GM18520 (cell line): Measurements from ENCODE around the gene COL23A1.

Experiments used
- ATAC-seq: cut with Tn5 transposase; IDR thresholded peaks from one replicate; pipeline ENCODE4 v1.9.1; 2021; ENCODE audit not compliant: unreplicated experiment

Gene COL23A1

DNA sequence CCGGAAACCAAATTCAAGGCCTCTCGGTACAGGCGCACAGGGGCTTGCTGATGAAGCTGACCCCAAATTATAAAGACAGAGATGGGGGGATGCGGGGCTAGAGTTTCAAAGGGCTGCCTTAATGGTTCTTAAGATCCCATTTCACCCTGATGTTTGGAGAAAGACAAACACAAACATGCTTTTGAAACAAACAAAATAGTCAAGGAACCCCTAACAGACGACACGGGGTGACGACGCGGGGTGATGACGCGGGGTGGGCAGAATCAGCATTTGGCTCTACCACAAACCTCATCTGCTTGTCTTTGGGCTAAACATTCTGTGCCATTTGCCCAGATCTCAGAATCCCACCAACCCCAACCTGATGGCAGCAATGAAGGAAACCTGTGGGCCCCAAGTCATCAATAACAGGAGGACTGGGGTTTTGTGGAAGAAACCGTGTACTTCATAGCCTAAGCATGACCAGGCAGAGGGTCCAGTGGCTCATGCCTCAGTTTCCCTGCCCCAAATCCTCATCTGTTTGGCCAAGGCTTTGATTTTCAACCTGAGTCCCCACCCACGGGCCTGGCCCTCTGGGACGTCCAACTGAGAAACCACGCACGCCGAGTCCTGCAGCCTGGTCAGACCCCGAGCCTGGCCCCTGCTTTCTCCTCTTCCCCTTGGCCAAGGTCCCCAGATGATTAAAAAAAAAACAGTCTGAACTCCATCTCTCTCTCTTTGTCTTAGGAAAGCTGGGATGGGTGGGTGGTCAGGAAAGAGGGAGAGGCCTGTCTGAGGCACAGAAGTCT is 148.5 kb downstream of the COL23A1 start:
- ATAC-seq: no peak

DNA sequence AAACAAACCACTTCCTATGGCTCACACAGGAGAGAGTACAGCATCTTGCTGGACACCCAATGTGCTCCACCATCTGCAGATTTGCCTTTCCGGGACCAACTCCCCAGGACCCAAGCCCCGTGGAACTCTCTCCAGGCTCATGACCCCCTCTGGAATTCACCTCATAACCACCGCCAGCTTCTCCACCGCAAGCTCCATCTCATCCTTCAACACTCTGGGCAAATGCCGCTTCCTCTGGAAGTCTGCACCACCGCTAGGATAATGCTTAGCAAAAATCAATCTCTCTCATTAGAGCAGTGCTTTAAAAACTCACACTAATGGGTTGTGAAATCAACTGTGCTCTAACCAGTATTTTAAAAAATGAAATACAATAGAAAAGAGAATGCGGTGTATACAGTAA is 150.0 kb downstream of the COL23A1 start:
- ATAC-seq: no peak

DNA sequence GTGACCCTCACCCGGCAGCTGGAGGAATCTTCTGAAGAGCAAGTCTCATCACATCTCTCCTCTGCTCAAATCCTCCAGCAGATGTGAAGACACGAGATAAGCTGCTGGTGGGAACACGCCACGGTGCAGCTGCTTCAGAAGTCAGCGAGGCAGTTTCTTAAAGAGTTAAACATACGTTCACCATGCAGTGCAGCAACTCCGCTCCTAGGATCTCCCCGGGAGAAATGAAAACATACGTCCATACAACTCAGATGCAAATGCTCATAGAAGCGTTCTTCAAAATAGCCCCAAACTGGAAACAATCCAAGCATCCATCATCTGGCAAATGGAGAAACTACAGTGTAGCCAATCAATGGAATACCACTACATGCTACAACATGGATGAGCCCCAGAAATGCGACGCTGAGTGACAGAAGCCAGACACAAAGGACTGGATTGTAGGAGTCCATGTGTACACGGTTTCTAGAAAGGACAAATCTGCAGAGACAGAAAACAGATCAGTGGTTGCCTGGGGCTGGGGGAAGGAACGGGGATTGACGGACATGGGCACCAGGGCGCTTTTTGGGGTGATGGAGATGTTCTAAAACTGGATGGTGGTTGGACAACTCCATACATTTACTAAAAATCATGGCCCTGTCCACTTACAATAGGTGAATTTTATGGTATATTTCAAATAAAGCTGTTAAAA is 150.6 kb downstream of the COL23A1 start:
- no peak for ATAC-seq

DNA sequence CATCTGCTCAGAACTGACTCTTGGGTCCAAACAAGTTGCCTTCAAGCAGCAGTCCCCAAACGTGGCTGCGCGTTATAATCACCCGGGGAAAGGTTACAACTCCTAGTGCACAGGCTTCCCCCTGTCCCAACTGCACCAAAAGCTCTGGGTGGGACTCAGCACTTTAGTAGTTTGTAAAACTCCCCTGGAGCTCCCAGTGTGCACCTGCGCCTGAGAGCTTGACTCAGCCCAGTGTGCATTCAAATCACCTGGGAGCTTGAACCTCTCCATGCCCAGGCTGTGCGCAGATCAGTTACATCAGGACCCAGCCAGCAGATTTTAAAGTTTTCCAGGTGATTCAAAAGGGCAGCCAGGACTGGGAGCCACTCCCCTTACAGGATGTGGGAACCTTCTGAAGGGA is 151.4 kb downstream of the COL23A1 start:
- ATAC-seq: no peak

DNA sequence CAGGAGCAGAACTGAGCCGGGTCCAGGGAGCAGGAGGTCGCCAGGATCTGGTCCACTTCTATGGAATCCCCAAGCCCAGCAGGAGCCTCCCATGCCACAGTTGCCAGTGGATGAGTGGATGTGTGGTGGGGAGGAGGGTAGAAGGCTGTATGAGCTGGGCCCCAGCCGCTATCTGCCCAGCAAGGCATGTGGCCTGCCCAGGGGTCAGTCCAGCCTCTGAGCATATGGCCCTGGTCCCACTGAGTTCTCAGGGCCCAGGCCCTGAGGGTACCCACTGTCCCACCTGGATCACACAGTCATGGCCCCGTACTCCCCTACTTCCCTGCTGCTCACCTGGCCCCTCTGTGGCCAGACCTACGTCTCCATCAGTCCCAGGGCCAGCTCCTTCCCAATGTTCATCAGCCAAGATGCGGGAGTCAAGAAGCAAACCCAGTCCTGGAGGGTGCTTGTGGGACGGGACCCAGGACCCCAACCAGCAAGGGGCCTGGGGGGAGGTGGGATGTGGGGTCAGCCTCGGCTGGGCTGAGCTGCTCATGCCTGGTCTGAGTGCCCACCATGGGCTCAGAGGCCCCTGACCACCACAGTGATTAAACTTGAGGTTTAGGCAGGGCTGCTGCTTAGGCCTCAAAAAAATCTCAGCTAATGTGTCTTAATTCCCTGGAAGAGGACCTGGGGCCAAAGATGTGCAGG is 152.7 kb downstream of the COL23A1 start:
- no peak for ATAC-seq

DNA sequence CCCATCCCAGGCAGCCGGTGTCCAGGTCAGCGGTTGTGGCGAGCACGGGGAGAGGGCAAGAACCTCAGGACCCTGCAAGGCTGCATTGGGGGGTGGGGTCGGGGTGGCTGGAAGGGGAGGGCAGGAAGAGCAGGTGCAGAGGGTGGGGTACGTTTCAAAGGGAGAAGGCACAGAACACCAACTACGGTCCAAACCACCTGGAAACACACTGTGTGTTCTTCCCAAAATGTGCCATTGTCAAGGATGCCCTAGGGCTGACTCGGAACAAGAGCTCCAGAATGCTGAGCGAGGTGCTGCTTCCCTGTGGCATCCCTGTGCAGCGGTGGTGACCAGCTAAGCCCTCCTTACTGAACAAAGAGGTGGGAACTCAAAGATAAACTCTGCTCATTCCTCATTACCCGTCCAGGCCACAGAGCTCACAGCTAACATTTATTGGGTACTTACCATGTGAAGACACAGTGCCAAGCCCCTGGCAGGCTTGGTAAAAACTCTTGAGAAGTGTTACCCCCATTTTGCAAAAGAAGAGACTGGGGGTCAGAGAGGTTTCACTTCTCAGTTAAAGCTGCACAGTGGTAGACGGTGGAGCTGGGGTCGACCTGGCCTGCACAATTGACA is 153.8 kb downstream of the COL23A1 start:
- no peak for ATAC-seq

DNA sequence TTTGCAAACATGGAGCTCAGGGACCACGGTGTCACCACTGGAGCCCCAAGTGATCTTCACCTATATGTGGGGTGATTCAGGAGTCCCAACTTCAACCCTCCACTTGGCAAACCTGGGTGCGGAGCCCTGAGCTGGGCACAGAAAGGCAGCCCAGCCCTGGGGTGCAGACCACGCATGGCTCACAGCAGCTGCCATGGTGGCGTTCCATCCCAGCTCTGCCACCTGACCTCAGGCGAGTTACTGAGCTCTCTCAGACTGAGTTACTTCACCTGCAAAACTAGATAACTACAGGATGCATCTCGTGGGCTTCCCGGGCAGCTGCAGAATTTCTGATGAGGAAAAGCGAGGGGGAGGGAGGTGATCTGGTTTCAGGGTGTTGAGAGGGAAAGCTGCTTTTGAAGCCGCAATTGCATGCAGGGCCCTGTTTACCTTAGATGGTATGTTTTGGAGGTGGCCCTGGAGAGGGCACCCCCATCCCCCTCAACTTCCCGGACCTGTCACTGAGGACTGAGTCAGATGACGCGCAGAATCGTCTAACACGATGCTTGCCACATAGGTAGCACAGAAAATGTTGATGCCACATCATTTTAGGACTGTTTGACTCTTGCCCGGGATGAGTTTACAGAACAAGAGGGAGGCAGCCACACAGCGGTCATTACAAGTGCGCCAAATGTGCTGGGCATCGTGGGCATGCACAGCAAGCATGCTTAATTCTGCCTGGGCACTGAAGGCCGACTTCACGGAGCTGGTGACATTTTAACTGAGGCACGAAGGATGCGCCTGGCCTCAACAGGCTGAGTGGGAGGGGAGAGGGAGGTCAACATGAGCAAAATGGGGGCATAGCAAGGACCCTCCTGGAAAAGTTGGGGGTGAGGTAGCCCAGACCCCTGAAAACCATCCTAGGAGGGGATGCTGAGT is 154.6 kb downstream of the COL23A1 start:
- no peak for ATAC-seq

DNA sequence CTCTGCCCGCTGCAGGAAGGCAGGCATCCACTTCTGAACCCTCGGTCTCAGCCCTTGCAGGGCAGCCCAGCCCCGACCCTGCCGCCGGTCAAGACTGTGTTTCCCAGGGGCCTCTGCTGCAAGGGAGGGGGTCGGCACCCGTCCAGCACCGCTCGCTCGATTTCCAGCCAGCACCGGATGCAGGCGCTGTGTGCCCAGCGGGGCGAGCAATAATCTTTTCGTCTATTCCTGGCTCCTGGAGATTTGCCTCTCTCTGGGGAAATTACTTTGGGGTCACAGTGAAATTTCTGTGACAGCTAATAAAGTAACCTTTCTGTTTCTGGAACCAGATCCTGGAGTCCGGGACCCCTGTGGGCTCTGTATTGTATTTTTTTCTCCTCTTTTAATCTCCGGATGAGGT is 155.3 kb downstream of the COL23A1 start:
- no peak for ATAC-seq

DNA sequence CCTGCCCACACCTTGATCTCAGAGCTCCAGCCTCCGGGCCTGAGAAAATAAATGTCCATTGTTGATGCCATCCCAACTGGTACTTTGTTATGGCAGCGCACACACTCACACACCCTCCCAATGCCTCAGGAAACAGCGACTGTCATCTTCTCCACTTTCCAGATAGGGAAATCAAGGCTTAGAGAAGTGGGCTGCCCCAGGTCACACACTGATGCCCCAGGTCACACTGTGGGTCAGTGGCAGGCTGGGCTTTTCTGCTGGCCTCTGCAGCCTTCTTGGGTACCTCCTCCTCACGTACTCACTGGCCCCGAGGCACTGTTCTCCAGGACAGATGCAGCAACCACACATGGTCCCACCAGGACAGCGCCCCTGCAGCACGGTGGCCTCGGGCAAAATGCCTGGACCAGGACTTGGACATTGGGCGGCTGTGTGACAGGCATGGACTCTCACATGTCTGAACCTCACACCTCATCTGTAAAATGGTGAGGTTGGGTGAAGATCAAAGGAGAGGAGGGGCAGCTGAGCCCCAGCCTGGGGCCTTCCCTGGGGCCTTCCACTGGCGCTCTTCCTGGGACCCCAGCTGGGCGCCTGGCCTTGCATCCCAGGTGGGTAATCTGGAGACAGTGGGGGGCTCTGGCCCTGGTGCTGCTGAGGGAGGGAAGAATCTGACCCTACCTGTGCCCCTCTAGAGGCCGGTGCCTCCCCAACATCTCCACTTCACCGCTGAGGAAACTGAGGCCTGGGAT is 156.0 kb downstream of the COL23A1 start:
- ATAC-seq: no peak

DNA sequence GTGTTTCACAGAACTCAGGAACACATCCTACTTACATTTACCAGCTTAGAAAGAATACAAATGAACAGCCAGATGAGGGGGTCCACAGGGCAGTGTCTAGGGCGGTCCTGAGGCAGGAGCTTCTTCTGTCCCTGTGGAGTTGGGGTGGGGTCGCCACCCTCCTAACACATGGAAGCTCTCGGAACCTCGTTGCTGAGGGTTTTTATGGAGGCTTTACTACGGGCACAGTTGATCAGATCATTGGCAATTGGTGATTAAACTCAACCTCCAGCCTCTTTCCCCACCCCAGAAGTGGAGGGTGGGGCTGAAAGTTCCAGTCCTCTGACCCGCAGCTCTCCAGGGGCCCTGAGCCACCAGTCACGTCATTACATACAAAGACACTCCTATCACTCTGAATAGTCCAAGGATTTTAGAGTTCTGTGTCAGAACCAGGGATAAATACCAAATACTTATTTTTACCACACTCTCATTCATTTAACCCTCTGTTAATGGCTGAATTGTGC is 156.9 kb downstream of the COL23A1 start:
- ATAC-seq: no peak

DNA sequence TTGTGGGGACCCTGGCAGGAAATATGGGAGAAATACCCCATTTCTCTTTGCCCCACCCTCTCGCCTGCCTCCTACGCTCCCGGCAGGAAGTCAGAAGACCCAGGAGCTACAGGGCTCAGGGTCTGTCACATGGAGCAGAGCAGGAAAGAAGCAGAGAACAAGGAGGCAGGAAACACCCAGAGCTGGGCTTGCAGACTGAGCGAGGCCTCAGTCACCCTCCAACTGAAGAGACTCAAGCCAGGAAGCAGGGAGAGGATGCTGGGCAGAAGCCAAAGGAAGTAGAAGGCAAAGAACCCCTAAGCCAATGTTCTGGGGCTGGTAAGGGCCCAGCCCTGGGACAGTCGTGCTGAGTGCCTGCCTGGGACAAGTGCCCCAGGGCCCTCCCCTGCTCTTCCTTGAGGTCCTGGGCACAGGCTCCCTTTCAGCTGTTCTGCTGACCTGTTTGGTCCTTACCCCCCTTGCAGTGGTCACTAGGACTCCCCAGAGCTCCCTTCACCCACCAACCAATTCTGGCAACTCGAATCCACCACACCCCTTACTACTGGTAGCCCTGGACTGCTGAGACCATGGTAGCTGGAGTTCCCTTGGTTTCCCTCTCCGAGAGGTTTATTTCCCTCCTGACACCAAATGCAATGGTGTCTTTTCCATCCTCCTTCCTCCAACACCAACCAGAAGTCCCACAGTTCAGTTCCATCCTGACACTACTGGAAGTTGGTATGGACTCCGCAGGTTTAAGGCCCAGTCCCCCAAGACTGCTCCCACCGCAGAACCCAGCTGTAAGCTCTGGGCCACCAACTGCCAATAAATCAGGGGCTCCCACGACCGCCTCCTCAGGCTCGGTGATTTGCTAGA is 157.5 kb downstream of the COL23A1 start:
- no peak for ATAC-seq

DNA sequence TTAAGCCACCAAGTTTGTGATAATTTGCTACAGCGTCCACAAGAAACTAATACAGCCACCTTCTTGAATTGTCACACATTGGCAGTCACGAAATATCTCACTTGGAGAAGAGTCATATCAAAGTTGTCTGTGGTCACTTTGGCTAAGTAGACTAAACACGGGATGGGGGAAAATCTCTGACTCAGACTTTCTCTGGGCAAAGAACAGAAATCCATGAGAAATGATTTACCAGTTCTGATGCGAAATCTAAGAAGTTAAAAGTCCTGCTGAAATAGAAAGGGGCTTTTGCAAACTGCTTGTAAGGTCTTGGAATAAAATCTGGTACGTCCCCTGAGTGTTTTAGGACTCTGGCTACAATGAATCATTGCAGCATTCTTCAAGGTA is 158.4 kb downstream of the COL23A1 start:
- ATAC-seq: no peak

DNA sequence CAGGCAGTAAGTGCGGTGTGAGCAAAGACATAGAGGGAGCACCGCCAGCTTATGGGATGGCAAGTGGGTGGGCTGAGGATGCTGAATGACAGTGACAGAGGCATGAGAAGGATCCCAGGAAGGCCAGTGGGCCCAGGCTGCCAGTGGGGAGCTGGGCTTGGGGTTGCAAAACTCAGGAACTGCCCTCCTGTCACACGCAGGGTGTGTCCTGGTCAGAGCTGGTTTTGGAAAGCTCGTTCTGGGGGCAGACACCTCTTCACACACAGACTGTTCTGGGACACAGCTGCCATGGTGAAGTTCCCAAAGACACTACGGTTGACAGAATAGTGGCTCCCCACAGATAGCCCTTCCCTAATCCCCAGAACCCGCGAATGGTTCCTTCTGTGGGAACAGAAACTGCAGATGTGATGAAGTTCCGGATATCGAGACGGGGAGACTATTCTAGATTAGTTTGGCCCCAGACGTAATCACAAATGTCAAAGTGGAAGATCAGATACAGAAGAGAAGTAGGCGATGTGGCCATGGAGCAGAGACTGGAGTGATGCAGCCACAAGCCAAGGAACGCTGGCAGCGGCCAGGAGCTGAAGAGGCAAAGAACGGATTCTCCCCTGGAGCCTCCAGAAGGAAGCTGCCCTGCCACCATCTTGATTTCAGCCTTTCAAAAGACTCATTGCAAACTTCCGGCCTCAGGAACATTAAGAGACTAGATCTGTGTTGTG is 159.0 kb downstream of the COL23A1 start:
- ATAC-seq: no peak

DNA sequence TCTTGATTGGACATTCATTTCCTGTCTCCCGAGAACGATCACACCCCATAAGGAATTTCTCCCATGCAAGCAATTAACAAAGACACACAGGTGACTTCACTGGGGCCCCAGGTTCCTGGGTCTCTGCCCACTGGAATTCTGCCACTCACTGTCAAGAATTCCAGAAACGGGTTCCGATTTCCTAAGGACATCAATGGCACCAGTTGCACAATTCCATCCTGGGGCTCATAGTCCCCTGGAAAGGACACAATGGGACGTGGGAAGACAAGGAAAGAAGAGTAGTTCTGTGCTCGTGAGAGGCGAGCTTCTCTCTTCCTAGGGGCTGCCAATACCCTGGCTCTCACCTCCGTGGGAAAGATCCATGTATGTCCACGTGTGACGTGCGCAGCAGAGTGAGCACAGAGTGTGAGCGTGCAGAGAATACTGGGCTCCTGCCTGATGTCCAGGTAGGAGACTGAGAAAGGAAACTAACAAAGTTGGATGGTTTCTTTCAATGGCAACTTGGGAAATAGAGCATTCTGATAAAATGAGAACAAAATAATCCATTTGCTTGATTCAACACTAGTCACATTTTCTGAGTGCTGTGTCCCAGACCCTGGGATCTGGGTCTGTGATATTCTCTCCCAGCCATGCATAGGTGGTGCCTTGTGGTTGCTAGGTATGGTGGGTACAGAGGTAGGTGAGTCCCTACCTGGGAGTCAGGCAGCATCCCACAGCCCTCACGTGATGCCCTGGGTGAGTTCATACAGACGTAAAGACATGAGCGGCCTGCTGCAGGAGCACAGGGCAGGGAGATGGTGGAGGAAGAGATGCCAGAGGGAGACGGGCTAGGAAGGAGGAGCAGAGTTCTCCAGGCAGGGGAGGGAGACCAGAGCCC is 159.8 kb downstream of the COL23A1 start:
- no peak for ATAC-seq

DNA sequence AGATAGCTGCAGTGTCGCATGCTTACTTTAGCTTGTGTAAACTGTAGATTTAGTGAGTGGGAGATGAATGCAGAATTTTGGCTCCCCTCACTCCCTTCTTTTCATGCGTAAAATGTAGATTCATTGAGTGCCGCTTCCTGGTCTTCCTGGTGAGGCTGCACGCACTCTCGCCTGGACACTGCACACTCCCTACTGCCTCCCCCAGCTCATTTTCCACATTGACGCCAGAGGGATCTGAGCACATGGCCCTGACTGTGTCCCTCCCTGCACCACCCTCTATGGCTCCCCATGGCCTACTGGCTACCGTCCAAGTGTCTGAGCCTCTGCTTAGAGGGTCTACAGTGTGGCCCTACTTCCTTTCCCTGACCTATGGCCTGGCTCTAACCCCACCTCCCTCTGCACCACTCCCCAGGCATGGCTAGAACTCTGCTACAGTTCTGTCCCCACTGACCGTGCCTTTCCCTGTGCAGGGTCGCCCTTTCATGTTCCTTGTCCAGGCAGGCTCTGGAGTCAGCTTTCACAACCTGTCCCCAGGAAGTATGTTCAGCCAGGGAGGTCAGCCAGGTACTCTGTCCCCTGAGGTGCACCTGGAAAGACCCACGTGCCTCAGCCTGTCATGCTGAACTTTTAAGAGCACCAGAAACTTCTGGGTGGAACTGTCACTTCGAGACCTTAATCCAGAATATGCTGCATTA is 160.6 kb downstream of the COL23A1 start:
- ATAC-seq: no peak

DNA sequence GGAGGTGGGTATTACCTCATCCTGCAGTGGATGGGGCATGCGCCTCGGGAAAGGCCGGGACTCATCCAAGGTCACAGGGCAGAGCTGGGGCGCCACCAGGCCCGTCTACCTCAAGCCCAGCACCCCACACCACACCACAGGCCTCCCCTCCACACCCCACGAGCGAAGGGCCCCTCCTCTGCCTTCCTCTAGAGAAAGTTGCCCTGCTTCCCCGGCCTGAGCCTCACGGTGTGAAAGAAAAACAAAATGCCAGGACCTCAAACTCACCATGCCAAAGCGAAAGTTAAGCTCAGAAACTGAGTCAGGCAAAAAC is 161.1 kb downstream of the COL23A1 start:
- no peak for ATAC-seq
